GM19351 (cell line): ENCODE results near the gene TOX3.

ENCODE experiments used
- ATAC-seq: cut with Tn5 transposase; IDR thresholded peaks from one replicate; pipeline ENCODE4 v1.9.1; 2021; ENCODE audit warnings: mild to moderate bottlenecking, moderate library complexity; ENCODE audit not compliant: unreplicated experiment

The TOX3 gene

GRCh38 chr16:52405441-52405840 lies 141.5 kb downstream of the TOX3 start:
- ATAC-seq: no peak

- no peak for ATAC-seq
Observed at GRCh38 chr16:52404546-52404945, 142.4 kb downstream of the TOX3 start.

- no peak for ATAC-seq
Observed at GRCh38 chr16:52399116-52399515, 147.8 kb downstream of the TOX3 start.

- no peak for ATAC-seq
Observed at GRCh38 chr16:52398491-52398960, 148.4 kb downstream of the TOX3 start.

- no peak for ATAC-seq
Observed at GRCh38 chr16:52398021-52398420, 148.9 kb downstream of the TOX3 start.

GRCh38 chr16:52393448-52393847 lies 153.5 kb downstream of the TOX3 start:
- no peak for ATAC-seq

- ATAC-seq: no peak
Observed at GRCh38 chr16:52389045-52389444, 157.9 kb downstream of the TOX3 start.
